GM13976 (cell line): ENCODE measurements around the gene KLK6.

Experiments
- DNase-seq: peaks from one replicate; pipeline ENCODE4 v3.0.0; 2012; ENCODE audit warnings: low spot score
- CTCF ChIP-seq: IDR thresholded peaks from 2 replicates; pipeline ENCODE4 v1.5.1; 2012; ENCODE audit warnings: borderline replicate concordance, mild to moderate bottlenecking; ENCODE audit not compliant: insufficient read depth; ENCODE audit errors: extremely low read depth, missing control alignments, control extremely low read depth
- in situ Hi-C: fragments of 300-500 bp; cut with MboI; formaldehyde crosslinking; loops from one replicate; pipeline ENCODE4 v1.12.0; 2022; ENCODE audit warnings: low sequenced_read_pairs, mixed read lengths, inconsistent platforms; ENCODE audit not compliant: unreplicated experiment

The KLK6 gene

DNA sequence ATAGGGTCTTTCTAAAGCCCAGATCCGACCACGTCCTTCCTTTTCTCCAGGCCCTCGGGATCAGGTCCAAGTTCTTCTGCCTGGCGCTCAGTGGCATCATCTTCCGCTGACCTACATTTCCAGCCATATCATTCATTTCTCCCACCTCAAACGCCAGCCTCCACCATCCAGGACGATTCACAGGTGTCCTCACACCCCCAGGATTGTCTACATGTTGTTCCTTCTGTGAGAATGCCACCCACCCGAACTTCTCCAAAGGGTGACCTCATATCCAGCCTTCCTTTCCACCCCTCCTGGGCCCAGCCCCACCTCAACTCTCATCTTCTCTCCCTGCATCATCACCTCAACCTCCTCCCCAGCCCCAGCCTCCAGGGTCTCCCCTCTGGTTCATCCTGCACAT is 11.8 kb downstream of the KLK6 start:
- TF ChIP-seq CTCF, result no peak
- DNase-seq, result no peak
- in situ Hi-C loops, result no loop called here

DNA sequence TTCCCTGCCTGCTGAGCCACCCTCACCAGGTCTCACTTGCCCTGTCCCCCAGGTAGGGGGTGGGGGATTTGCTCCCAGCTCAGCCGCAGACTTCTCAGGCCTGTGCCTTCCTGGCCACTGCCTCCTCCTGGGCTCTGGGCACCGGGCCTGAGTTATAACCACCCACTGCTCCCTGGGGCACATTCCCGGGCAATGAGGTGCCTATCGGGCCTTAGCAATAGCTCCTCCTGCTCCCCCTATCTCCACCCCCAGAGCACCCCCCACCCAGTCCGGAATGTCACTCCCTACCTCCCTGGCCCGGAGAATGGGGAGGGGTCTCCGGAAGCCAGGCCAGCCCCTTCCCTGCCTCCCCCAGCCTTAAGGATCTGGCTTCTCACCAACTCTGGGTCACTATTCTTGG is 16.5 kb downstream of the KLK6 start, which contains the start of gene KLK5:
Gene KLK5, minus strand, starts transcription at position 129 of the 400 bp plus-strand sequence. CDS start 381 bp downstream, outside the sequence.
- in situ Hi-C loops, result no loop called here
- no peak for TF ChIP-seq CTCF
- no peak for DNase-seq

- no peak for TF ChIP-seq CTCF
- in situ Hi-C loops, result no loop called here
- no peak for DNase-seq
Measured at GRCh38 chr19:50949861-50950260, 19.5 kb downstream of the KLK6 start.

- no peak for DNase-seq
- TF ChIP-seq CTCF, result no peak
- in situ Hi-C loops, result no loop called here
Measured at GRCh38 chr19:50947123-50947522, 22.3 kb downstream of the KLK6 start.

GRCh38 chr19:50944795-50945194 is 24.6 kb downstream of the KLK6 start:
- in situ Hi-C loops, result no loop called here
- DNase-seq, result no peak
- TF ChIP-seq CTCF, result no peak

- in situ Hi-C loops, result no loop called here
- TF ChIP-seq CTCF, result no peak
Measured at GRCh38 chr19:50943074-50943828, 26.1 kb downstream of the KLK6 start.

More at GRCh38 chr19:50943074-50943828, 26.1 kb downstream of the KLK6 start:
- no peak for DNase-seq
